Measurements from ENCODE around the gene MED10.

The MED10 gene, protein sequence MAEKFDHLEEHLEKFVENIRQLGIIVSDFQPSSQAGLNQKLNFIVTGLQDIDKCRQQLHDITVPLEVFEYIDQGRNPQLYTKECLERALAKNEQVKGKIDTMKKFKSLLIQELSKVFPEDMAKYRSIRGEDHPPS

DNA sequence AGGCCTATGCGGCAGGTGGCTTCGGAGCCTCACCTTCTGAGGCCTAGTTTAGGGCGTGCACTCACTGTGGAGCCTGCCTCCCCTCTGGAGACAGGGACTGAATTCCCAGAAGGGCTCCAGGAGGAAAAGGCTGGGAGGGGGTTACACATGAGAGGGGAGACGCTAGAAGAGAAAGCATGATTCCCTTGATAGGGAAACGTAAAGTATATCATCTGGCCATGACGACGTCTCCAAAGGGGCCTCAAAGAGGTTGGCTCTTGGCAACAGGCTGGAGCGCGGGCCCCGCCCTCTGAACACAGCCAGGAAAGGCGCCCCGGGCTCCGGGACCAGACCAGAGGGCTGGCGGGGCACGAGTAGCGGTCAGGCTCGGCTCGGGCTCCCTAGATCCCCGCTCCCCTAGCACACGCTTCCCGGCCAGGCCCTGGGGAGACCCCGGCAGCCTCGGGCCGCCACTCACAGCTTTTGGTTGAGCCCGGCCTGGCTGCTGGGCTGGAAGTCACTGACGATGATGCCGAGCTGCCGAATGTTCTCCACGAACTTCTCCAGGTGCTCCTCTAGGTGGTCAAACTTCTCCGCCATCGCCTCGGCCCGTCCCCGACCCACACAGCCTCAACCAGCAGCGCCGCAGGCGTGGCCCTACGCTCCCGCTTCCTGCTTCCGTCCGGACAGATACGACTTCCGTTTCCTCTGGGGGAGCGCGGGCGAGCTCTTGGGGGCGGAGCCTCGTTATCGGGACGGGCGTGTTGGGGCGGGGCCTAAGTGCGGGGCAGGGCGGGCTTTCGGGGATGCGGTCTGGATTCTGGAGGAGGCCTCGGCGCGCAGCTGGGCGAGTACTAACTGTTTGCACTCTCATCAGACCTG is at the start of gene MED10:
Gene MED10, minus strand, starts transcription at position 643 of the 861 bp plus-strand sequence. Its CDS starts 64 bp downstream, at position 579.
- peak; percentile 92 for DNase-seq (ENCODE audit: low spot score)

DNA sequence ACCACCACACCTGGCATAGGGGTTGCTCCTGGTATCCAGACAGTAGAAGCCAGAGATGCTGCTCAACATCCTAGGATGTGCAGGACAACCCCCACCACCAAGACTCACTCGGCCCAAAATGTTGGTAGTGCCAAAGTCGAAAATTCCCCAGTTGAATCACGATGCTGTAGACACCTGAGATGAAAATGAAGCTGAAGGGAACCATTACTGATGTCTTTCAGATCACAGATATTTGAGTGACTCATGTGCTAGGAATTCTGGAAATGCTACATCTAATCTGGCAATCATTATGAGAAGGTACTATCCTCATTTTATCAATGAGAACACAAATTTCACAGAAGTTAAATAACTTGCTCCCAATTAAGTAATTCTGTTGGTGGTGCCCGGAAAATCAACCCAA is 49.3 kb upstream of the MED10 start:
- DNase-seq (ENCODE audit: low spot score) = no peak

DNA sequence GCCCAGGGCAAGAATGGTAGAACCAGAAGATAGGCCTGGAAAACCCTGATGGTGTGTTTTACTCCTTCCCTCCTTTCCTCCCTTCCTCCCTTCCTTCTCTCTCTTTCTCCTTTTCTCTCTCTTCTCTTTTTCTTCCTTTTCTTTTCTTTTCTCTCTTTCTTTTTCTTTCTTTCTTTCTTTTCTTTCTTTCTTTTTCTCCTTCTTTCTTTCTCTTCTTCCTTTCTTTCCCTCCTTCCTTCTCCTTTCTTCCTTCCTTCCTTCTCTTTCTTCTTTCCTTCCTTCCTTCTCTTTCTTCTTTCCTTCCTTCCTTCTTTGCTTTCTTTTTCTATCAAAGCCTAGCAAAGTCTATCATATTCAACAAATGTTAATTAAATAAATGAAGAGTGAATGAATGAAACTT is 46.4 kb upstream of the MED10 start:
- DNase-seq (ENCODE audit: low spot score) = no peak

DNA sequence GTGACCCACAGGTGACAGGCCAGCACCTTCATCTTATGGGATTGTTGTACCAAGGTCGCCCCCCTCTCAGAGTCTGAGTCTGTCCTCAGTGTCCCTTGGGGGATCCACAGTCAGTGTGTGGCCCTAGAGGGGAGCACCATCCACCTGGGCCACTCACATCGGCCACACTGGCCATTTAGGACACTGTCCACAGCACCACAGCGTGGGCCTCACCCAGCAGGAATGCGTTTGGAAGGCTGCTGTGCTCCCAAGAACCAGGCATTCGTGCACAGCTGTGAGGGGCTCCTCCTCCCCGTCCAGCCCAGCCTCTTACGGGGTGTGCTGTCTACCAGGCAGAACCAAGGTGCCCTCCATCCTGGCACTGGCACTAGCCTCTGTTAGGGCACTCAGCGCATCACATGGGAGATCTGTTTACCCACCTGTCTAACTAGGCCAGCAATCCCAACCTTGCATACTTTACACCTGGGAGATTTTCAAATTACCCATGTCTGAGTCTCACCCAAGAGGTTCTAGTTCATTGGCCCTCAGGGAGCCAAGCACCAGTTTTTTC is 45.8 kb upstream of the MED10 start:
- no peak for DNase-seq (ENCODE audit: low spot score)

DNA sequence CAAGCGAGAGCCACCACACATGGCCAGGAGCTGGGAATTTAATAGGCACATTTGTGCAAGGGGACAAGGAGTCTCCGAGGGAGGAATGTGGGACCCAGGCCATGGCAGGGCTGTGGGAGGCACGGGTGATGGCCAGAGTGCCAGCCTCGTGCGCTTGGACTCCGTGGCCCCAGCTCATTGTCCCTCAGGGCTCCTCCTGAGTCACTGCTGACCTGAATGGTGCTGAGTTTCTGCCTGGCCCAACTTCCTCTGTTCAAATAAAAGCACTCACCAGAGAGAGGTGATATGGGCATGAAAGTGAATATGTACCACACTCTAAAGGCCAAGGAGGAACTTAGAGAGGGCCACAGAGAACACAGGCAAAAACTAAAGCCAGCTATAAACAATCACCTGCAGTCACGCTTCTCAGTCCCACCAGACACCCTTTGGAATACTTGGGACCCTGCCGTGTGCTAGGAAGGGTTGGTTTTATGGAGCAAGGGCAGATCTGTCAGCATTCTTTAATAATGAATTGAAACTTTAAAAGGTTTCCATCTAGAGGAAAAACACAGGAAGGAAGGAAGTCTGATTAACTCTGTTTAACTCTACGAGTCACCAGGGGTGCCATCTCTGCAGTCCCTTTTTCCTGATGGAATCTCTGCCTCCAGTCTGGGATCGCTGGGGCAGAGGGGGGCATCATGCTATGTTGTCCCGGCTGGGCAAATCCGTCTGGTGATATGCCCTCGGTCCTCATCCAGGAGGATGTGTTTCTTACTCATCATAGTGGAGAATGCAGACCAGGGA is 45.2 kb upstream of the MED10 start:
- no peak for DNase-seq (ENCODE audit: low spot score)

DNA sequence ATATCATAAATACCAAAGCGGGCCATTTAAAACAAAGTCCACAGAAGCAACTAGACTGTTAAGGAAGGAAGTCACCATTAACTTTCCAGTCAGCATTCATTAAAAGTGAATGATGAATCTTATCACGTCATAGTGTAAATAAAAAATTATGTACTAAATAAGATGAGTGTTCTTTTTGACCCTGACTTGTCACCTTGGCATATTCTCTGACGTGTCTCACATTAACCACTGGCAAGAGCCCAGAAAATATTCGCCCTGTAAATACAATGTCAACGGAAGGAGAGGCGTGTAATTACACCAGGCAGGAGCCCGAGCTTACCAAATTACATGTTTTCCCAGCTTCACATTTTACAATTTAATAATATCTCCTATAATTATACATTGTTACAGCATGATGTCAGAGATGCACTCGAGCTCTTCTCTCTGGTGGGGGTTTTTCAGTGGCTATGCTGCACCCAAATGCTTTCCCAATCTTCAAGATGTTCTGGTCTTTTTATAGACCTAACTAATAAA is 41.0 kb upstream of the MED10 start:
- DNase-seq (ENCODE audit: low spot score) = no peak

DNA sequence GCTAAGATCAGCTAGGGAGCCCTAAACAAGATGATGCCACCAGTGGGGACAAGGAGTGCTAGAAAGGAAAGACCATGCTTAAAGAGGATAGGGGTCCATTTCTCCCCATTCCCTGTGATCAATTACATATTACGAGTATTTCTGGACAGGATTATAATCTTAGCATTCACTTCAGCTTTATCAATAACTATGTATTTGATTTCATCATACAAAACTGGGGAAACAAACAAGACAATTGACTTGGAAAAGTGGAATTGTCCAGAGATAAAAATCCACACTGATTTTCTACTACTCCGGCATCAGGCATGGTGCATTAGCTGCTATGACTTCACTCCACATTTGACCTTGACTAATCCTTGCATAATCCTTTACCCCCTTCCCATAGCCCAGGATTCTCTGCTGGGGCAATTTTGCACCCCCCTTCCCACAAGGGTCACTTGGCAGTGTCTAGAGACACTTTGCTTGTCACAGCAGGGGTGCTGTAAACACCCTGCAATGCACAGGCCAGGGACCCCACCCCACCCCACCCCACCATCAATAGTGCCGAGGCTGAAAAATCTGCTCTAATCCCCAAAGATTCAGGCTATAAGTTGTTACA is 40.4 kb upstream of the MED10 start:
- no peak for DNase-seq (ENCODE audit: low spot score)

DNA sequence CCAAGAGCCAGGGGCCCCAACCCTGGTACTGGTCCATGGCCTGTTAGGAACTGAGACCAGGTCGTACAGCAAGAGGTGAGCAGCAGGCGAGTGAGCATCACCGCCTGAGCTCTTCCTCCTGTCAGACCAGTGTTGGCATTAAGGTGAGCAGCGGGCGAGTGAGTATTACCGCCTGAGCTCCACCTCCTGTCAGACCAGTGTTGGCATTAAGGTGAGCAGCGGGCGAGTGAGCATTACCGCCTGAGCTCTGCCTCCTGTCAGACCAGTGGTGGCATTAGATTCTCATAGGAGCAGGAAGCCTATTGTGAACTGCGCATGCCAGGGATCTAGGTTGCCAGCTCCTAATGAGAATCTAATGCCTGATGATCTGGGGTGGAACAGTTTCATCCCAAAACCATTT is 39.3 kb upstream of the MED10 start:
- no peak for DNase-seq (ENCODE audit: low spot score)

DNA sequence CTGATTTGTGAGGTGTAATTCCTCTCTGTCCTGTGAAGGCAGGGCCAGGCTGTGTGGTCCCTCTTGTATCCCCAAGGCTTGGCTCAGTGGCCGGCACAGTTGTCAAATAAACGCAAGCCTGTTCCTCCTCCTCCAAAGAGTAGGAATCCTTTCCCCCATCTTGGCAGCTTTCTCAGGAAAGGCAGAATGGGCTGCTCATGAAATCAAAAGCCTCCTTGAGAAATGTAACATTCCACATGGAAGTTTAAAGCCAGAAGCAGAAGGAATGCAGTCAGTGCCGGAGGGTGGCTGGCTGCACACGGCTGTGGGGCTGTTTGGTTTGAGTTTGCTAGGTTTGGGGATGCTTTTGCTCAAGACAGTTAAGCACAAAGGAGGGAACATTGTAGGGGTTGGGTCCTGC is 34.5 kb upstream of the MED10 start:
- DNase-seq (ENCODE audit: low spot score) = no peak

DNA sequence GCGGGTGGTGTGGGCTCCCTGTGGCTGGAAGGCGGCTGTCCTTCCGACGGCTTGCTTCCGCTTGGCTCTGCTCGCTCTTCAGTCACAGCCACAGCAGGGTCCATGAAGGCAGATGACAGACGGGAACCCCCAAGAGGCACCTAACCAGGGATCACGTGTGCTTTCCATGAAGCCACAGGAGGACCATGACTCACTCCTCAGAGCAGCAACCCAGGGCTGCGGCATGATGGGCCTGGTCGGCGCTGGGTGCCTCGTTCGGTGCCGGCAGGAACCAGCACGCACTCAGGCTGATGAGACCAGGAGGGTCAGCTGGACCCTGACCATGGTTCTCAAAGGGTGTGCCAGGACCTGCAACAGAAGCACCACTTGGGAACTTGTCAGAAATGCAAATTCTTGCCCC is 32.8 kb upstream of the MED10 start:
- DNase-seq (ENCODE audit: low spot score) = no peak

DNA sequence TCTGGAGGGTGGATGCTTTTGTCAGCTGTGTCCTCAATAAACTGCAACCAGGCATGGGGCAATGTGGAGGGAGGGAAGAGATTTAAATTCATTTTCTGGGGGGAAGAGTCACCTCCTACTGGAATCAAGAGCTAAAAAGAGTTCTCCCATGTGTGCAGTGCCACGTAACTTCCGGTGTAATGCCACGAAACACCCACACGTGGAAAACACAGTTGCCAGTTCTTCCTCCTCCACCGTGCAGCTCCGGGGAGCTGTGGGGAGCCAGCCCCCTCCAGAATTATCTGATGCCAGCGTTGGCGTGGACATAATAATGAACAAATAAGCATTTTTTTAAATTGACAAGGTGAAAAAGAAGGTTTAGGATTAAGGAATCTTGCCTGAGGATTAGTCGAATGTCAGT is 32.1 kb upstream of the MED10 start:
- DNase-seq (ENCODE audit: low spot score) = no peak

DNA sequence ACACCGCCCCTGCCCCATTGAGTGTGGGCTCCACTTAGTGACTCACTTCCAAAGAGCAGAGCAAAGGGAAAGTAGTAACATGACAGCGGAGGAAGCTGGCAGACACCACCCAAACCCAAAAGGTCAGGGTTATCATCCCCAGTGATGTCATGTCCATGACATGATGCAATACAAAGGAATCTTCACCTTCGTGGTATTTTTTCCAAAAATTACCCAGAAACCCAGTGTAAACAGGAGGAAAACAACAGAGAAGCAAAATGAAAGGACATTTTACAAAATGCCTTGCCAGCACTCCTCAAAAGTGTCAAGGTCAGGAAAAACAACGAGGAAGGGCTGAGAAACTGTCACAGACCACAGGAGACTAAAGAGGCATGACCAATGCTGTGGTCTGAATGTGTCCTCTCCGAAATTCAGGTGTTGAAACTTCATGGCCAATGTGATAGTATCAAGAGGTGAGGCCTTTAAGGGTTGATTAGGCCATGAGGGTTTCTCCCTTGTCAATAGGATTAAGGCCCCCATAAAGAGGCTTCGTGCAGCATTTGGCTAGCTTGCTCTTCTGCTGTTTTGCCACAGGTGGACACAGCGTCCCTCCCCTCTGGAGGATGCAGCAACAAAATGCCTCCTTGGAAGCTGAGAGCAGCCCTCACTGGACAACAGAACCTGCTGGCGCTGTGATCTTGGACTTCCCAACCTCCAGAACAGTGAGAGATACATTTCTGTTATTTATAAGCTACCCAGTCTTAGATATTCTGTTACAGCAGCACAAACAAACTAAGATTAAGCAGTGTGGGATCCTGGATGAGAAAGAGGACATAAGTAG is 30.5 kb upstream of the MED10 start:
- DNase-seq (ENCODE audit: low spot score) = no peak

DNA sequence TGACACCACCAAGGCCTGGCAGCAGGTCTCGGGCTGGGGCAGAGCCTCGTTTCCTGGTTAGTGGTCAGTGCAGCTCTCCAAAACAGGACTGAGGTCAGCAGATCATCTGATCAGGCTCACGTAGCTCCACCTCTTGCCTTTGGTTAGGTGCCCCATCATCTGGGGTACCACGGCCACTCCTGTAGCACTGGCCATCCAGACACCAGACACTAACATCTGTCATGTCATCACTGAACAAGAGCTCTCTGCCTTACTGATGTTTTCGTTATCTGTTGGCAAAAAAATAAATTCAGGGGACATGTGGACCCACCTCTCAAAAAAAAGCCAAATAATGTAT is 29.9 kb upstream of the MED10 start:
- DNase-seq (ENCODE audit: low spot score) = no peak

DNA sequence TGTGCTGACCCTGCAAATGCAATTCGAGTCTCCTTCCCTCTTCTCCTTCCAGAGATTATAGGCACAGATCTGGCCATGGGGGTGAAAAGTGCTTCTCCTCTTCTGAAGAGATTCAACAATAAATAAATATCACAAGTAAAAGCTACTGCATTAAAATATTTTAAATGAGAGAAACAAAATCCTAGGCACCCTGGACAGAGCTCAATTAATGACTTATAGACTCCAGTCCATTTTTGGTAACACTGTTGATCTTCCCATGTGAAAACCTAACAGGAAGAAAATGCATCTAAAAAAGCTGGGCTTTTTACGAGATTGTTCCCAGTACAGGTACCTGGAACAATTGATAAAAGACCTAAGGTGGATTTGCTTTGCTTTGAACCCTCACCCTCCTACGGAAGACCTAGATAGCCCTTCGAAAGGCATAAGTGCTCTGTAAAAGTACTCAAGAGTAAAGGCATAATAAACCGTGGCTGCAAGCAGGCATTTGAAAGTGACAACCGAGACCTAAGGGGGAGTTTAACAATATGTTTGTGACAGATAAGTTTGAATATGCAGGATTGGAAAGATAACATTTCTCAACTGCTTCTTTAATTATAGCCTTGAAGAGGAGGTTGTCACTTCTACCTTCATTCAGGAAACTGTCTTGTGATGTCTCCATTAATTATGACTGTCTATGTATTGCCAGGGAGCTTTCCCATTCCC is 29.4 kb upstream of the MED10 start:
- DNase-seq (ENCODE audit: low spot score) = no peak

DNA sequence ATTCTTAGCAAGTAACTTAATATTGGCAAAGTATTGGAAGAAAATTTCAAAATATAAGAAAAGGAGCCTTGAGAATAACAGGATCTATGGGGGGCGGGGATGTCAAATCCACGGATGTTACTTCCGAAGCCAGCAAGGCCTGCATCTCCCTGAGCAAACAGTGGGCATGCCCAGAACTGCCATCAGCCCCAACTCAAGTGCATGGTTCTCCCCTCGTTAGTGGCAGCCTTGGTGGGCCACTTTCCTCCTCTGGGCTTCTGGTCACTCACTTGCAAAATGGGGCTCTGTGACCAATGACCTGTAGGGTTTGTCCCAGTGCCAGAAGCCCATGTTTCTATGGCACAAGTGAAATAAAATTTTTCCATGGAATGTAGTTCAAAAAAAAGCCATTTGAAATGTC is 27.2 kb upstream of the MED10 start:
- no peak for DNase-seq (ENCODE audit: low spot score)

DNA sequence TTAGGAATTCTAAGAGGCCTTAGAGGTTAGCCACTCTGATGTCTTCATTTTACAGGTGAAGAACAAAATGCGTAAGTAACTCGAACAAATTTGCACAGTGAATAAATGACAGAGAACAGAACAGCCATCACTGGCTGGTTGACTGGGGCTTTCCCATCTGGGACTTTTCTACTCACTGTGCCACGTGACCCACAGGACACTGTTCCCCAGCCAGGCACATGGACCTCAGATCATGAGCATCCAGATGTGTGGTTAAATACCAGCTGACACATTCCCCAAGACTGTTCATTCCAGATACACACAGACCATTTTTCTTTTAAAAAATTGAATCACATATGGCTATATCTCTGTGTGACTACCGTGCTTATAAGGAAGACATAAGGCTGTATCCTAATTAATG is 25.8 kb upstream of the MED10 start:
- no peak for DNase-seq (ENCODE audit: low spot score)

DNA sequence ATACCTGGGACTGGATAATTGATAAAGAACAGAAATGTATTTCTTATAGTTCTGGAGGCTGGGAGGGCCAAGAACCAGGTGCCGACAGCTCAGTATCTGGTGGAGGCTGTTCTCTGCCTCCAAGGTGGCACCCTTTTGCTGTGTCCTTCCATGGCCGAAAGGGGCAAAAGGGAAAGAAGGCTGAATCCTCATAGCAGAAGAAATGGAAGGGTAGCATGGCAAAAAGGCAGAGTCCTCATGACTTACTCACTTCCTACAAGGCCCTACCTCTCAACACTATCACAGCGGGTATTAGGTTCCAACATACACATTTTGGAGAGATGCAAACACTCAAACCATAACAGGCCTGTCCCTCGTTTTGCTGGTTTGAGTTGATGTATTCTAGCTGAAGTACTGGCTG is 25.1 kb upstream of the MED10 start:
- no peak for DNase-seq (ENCODE audit: low spot score)

DNA sequence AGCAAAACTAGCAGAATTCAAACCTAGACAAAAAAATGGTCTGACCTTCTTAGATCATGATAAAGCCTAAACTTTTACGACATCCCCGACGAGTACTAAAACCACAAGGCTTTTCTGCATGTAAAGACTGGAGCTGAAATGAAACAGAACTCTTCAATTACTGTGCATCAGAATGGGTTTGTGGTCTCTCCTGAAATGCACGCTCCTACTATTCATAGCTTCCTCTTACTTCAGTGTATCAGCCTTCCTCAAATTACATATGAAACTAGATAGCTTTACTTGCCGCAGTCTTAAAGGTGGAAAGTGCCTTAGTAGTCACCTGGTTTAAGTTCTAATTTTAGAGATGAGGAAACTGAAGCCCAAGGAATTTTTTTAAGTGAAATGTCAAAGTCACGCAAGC is 24.6 kb upstream of the MED10 start:
- no peak for DNase-seq (ENCODE audit: low spot score)

DNA sequence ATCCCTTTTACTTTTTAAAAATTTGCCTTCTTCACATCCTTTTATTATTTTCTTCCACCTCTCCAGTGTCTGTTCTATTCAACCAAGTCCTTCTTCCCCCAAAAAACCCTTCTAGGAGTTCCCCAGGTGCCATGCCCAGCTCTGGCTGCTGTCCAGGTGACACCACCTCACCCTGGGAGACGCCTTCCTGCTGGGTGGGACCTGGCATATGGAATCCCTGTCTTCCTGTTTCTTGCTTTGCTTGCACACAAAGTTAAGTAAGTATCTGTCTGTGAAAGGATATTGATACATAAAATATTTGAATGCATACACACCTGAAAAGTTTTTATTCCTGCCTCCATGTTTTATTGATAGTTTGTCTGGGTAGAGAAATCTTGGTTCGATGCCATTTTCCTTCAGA is 23.1 kb upstream of the MED10 start:
- DNase-seq (ENCODE audit: low spot score) = no peak

DNA sequence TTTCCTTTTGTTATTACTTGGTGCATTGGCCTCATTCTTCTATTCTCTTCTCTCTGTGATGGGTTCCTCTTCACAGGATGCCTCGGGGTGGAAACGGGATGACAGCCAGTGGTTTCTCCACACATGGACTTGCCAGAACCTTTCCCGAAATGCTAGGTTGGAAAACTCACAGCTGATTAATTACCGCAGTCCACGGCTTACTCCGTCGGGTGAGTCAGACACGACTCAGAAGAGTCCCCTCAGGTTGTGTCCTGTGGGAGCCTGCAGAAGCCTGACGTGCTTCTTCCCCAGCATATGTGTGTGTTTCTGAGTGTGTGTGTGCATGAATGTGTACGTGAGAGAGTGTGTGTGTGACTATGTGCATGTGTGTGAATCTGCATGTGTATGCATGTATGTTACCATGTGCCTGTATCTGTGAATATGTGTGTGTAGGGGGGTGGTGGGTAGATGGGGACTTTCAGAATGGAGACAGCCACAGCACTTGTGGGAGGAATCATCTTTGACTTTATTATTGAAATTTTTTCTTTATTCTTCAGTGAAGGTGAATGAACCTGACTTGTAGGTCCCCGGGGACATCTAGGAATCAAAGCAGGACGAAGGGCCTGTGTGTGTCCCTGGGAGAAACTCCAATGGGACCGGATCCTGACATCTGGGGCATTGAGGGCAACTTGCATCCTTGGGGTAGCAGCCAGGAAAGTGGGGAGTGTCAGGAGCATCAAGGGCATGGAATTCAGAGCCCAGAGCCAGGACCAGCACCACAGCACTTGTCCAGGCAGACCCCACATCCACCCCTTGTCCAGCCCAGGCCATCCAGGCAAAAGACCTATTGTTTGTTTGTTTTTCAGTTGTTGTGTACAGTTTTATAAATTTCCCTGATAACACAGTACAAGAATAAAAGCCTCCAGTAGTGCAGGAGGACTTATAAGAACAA is 21.9 kb upstream of the MED10 start:
- no peak for DNase-seq (ENCODE audit: low spot score)
